ENCODE measurements around the gene FCHO2. TPM values are rescaled to one million over a fixed set of nuclear protein-coding genes. Genes with fewer than 3 reads are reported as not detected.

FCHO2 gene
- total RNA-seq, 1 experiment from 2014 or later, result 5.8 TPM

DNA sequence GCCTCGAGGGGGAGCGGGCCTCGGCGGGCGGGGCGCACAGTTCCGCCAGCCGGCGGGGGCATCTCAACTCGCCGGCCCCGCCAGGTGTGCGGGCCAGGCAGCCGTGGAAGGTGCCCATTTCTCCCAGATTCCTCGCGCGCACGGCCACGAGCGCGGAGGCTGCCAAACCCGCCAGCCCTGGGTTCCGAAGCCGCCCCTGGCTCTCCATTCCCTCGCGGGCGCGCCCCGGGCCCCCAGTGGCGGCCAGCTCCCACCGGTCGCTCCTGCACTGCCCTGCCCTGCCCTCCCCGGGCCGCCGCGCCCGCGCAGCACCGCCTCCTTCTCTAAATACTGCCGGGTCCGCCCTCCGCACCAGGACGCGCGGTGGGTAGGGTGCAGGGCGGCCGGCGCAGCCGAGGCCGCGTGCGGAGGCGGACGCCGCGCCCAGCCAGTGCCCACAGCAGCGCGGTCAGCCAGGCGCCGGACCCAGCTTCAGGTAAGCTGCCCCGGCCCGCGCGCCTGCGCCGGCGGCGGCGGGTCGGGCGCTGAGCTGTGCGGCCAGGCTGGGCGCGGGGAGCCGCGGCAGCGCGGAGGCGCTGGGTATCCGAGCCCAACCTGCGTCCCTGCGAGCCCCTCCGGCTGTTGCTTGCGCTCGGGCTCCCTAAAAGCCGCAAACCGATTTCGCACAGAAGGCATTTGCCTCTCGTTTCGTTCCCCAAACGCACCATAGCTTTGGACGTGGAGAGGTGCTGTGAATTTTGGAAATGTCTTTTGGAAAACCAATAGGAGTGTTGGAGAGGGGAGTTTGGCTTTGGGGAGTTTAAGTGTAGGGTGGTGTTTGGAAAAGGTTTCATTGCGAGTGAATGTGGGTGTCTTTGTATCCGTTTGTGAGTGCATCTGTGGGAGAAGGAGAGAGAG, 164.6 kb downstream of the FCHO2 start, which contains the start of gene TMEM171:
TSS of gene TMEM171 (plus strand) at position 354 of the 897 bp plus-strand sequence. CDS start 2,799 bp downstream, outside the sequence.
- Histone ChIP-seq H4K8ac (replicated peaks; ENCODE audit: insufficient read length, low read depth, low read length) (peak within 1 kb of the TSS; percentile 36), H3K4me1 (ENCODE audit: insufficient read depth, low read length) (no peaks in the 10 kb centered on the region), H2AK5ac (ENCODE audit: insufficient read length, low read length) (no peak within 1 kb of the TSS), H3K79me2 (ENCODE audit: insufficient read depth, low read length) (no peaks in the 10 kb centered on the region), H3T11ph (ENCODE audit: low read length) (no peak within 1 kb of the TSS), H2AFZ (ENCODE audit: low read length) (no peak within 1 kb of the TSS), H3K79me1 (ENCODE audit: insufficient read depth, low read depth, low read length, poor library complexity, severe bottlenecking) (no peaks in the 10 kb centered on the region), H3K4ac (ENCODE audit: low read depth, low read length) (no peak within 1 kb of the TSS), H4K91ac (ENCODE audit: insufficient read length, low read depth, low read length) (no peak within 1 kb of the TSS), H4K20me1 (ENCODE audit: control insufficient read depth, insufficient read depth, insufficient read length) (no peaks in the 10 kb centered on the region), H3K27me3 (ENCODE audit: insufficient read depth, low read length) (peaks cover 16% of the 10 kb centered on the region; the same call in 1 of the 2 replicates), H2BK12ac (ENCODE audit: insufficient read length, low read depth, low read length) (no peak within 1 kb of the TSS), H3K23ac (ENCODE audit: insufficient read length, low read depth, low read length) (no peak within 1 kb of the TSS), H3K56ac (ENCODE audit: insufficient read length, low read depth, low read length) (no peak within 1 kb of the TSS), H2BK15ac (ENCODE audit: low read depth, low read length) (no peak within 1 kb of the TSS), H3K4me2 (ENCODE audit: insufficient read depth, insufficient read length, low read length) (peak within 1 kb of the TSS; percentile 80), H3K9ac (ENCODE audit: extremely low read depth, insufficient read length, low read length) (peak within 1 kb of the TSS; percentile 5), H2BK20ac (ENCODE audit: low read depth, low read length, poor library complexity, severe bottlenecking) (no peak within 1 kb of the TSS), H3K23me2 (ENCODE audit: insufficient read length, low read depth, low read length, poor library complexity, severe bottlenecking) (peaks cover 10% of the 10 kb centered on the region), H3K9me3 (ENCODE audit: control insufficient read depth, low read depth, low read length) (no peaks in the 10 kb centered on the region), H4K5ac (ENCODE audit: insufficient read length, low read depth, low read length) (no peak within 1 kb of the TSS), H2BK5ac (ENCODE audit: insufficient read length, low read length) (no peak within 1 kb of the TSS), H2BK120ac (ENCODE audit: low read depth, low read length, poor library complexity, severe bottlenecking) (no peak within 1 kb of the TSS), H3K18ac (ENCODE audit: insufficient read length, low read depth, low read length) (no peak within 1 kb of the TSS), H3K14ac (ENCODE audit: insufficient read depth, low read length) (peak within 1 kb of the TSS; percentile 43), H3K27ac (ENCODE audit: insufficient read length, low read depth, low read length) (no peak within 1 kb of the TSS)
- peaks cover 61% of the 10 kb centered on the region for H3K27me3 Mint-ChIP-seq (ENCODE audit: low read depth)
- DNase-seq, result peak; percentile 66
- peaks cover 0 to 3% of the 10 kb centered on the region in 2 experiments; a peak in 1 of 5 replicates for H3K9me3 Mint-ChIP-seq
- H3K36me3 Mint-ChIP-seq (ENCODE audit: insufficient read depth in 1 of 3, low read depth in 3 of 3), result no peaks in the 10 kb centered on the region; a peak in 1 of 7 replicates
- H3K4me1 Mint-ChIP-seq, result peaks cover 20 to 24% of the 10 kb centered on the region in 2 experiments
- H3K27ac Mint-ChIP-seq, result no peak within 1 kb of the TSS
- TF ChIP-seq, protein P1, sequence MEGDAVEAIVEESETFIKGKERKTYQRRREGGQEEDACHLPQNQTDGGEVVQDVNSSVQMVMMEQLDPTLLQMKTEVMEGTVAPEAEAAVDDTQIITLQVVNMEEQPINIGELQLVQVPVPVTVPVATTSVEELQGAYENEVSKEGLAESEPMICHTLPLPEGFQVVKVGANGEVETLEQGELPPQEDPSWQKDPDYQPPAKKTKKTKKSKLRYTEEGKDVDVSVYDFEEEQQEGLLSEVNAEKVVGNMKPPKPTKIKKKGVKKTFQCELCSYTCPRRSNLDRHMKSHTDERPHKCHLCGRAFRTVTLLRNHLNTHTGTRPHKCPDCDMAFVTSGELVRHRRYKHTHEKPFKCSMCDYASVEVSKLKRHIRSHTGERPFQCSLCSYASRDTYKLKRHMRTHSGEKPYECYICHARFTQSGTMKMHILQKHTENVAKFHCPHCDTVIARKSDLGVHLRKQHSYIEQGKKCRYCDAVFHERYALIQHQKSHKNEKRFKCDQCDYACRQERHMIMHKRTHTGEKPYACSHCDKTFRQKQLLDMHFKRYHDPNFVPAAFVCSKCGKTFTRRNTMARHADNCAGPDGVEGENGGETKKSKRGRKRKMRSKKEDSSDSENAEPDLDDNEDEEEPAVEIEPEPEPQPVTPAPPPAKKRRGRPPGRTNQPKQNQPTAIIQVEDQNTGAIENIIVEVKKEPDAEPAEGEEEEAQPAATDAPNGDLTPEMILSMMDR (conservative IDR thresholded peaks at IDR 0.05), result no peak
- WGBS (ENCODE audit: extremely low coverage, insufficient read length, low lambda C conversion rate), result no CpG with 5 or more reads among the region's 94 CpGs
- peak within 1 kb of the TSS; percentile 70 to 80 for H3K4me3 Mint-ChIP-seq
